Measurements from ENCODE around the gene CHD6. TPM values are rescaled to one million over a fixed set of nuclear protein-coding genes. Genes with fewer than 3 reads are reported as not detected.

Gene CHD6
- total and polyA plus RNA-seq, 2 of the 13 experiments (the other 11 are each of a cell fraction or from before 2014, with no cell fraction given), result 14.4 to 52.0 TPM

GRCh38 chr20:41509316-41510200, 108.6 kb downstream of the CHD6 start (continued):
- TF ChIP-seq FOXO4 (CRISPR knock-in tag; conservative IDR thresholded peaks at IDR 0.05) (no peak), ZNF350 (CRISPR knock-in tag; IDR thresholded peaks at IDR 0.05; ENCODE audit: borderline replicate concordance, low read depth) (peak; percentile 33; the same call in 1 of the 2 replicates), ZNF770 (CRISPR knock-in tag; IDR thresholded peaks at IDR 0.05) (no peak), PPARG (CRISPR knock-in tag; conservative IDR thresholded peaks at IDR 0.05) (no peak), CBFB (CRISPR knock-in tag; IDR thresholded peaks at IDR 0.05) (no peak), ZNF616 (CRISPR knock-in tag; IDR thresholded peaks at IDR 0.05; ENCODE audit: low read depth) (no peak), ATM (IDR thresholded peaks at IDR 0.05; ENCODE audit: borderline replicate concordance) (no peak), ZSCAN9 (CRISPR knock-in tag; IDR thresholded peaks at IDR 0.05; ENCODE audit: borderline replicate concordance) (no peak), CEBPG (CRISPR knock-in tag; IDR thresholded peaks at IDR 0.05) (peak; percentile 83), NAIF1 (CRISPR knock-in tag; IDR thresholded peaks at IDR 0.05; ENCODE audit: borderline replicate concordance) (no peak), ZNF451 (CRISPR knock-in tag; IDR thresholded peaks at IDR 0.05) (no peak), ZNF547 (CRISPR knock-in tag; IDR thresholded peaks at IDR 0.05) (no peak), KDM5B (CRISPR knock-in tag; IDR thresholded peaks at IDR 0.05; ENCODE audit: borderline replicate concordance) (no peak), RAD21 (CRISPR knock-in tag; IDR thresholded peaks at IDR 0.05) (no peak), TRIM24 (CRISPR knock-in tag; IDR thresholded peaks at IDR 0.05) (no peak), HDAC2 (CRISPR knock-in tag; IDR thresholded peaks at IDR 0.05) (no peak), SNAI1 (CRISPR knock-in tag; IDR thresholded peaks at IDR 0.05; ENCODE audit: borderline replicate concordance) (no peak), ZBTB37 (CRISPR knock-in tag; IDR thresholded peaks at IDR 0.05) (no peak), NFIC (IDR thresholded peaks at IDR 0.05; ENCODE audit: low read length) (no peak), ZNF557 (CRISPR knock-in tag; IDR thresholded peaks at IDR 0.05) (no peak), ZBTB7A (CRISPR knock-in tag; IDR thresholded peaks at IDR 0.05) (no peak), NONO (IDR thresholded peaks at IDR 0.05) (no peak), NONO (CRISPR knock-in tag; conservative IDR thresholded peaks at IDR 0.05) (0 out of 2 replicates have a peak, but pooled peaks have one; percentile 24), HHEX (CRISPR knock-in tag; IDR thresholded peaks at IDR 0.05) (no peak), CCDC6 (CRISPR knock-in tag; IDR thresholded peaks at IDR 0.05) (no peak), ZNF326 (CRISPR knock-in tag; IDR thresholded peaks at IDR 0.05; ENCODE audit: borderline replicate concordance) (no peak), SMARCE1 (IDR thresholded peaks at IDR 0.05; ENCODE audit: borderline replicate concordance) (no peak), FOXJ3 (CRISPR knock-in tag; IDR thresholded peaks at IDR 0.05; ENCODE audit: borderline replicate concordance) (no peak), NR2F1 (CRISPR knock-in tag; IDR thresholded peaks at IDR 0.05) (no peak)

Measured in HepG2 (cell line).